HG02885 (cell line): ENCODE data around the gene ATP6V1F.

ENCODE experiments used
- ATAC-seq: cut with Tn5 transposase; IDR thresholded peaks from one replicate; pipeline ENCODE4 v1.9.1; 2021; ENCODE audit warnings: mild to moderate bottlenecking; ENCODE audit not compliant: unreplicated experiment, poor library complexity

ATP6V1F gene

GRCh38 chr7:128880791-128881457 is 18.3 kb downstream of the ATP6V1F start:
- ATAC-seq = no peak

- ATAC-seq = no peak
These were observed 18.9 kb downstream of the ATP6V1F start for GRCh38 chr7:128881458-128882125.

GRCh38 chr7:128882134-128882533 is 19.5 kb downstream of the ATP6V1F start:
- no peak for ATAC-seq

GRCh38 chr7:128883622-128884448 is 21.2 kb downstream of the ATP6V1F start:
- peak; percentile 84 for ATAC-seq

GRCh38 chr7:128884561-128885369 is 22.1 kb downstream of the ATP6V1F start:
- ATAC-seq = no peak

GRCh38 chr7:128885370-128886187 is 22.9 kb downstream of the ATP6V1F start:
- no peak for ATAC-seq

- ATAC-seq = no peak
These were observed 23.9 kb downstream of the ATP6V1F start for GRCh38 chr7:128886391-128887168.

GRCh38 chr7:128887169-128888038 is 24.7 kb downstream of the ATP6V1F start:
- no peak for ATAC-seq

- ATAC-seq = no peak
These were observed 25.5 kb downstream of the ATP6V1F start for GRCh38 chr7:128888039-128888755.

GRCh38 chr7:128888756-128889095 is 26.1 kb downstream of the ATP6V1F start:
- no peak for ATAC-seq

GRCh38 chr7:128889121-128889520 is 26.5 kb downstream of the ATP6V1F start:
- no peak for ATAC-seq

- ATAC-seq = no peak
These were observed 27.9 kb downstream of the ATP6V1F start for GRCh38 chr7:128890306-128891109.

GRCh38 chr7:128891110-128891941 is 28.7 kb downstream of the ATP6V1F start:
- ATAC-seq = no peak

GRCh38 chr7:128891942-128892269 is 29.2 kb downstream of the ATP6V1F start:
- no peak for ATAC-seq

GRCh38 chr7:128892521-128893250 is 30.0 kb downstream of the ATP6V1F start:
- no peak for ATAC-seq
